ENCODE data around the gene ANKRD11. TPM values are rescaled to one million over a fixed set of nuclear protein-coding genes. Genes with fewer than 3 reads are reported as not detected.

The ANKRD11 gene
- total RNA-seq, 1 experiment from 2014 or later: 297 TPM

- Mint-ChIP-seq H3K36me3 (ENCODE audit: insufficient read depth, unreplicated experiment) (peaks cover 21% of the 10 kb centered on the region), H3K9me3 (ENCODE audit: unreplicated experiment) (no peaks in the 10 kb centered on the region), H3K4me1 (ENCODE audit: low read depth, unreplicated experiment) (peaks cover 17% of the 10 kb centered on the region), H3K27ac (ENCODE audit: unreplicated experiment) (no peak overlapping the region), H3K27me3 (ENCODE audit: insufficient read depth, unreplicated experiment) (no peaks in the 10 kb centered on the region), H3K4me3 (ENCODE audit: unreplicated experiment) (no peak overlapping the region)
- Histone ChIP-seq H3K27me3 (replicated peaks; ENCODE audit: control insufficient read depth, insufficient read depth, low read length) (no peaks in the 10 kb centered on the region), H3K36me3 (ENCODE audit: control insufficient read depth, insufficient read depth, low read length) (no peaks in the 10 kb centered on the region), H3K4me1 (peaks cover 18% of the 10 kb centered on the region), H3K9me3 (no peaks in the 10 kb centered on the region), H3K4me3 (ENCODE audit: low read depth, low read length) (no peak overlapping the region)
- no peak for DNase-seq
- BruUV-seq (replicated peaks): no TSS peak
- ChIA-PET POLR2A (no interaction called here), CTCF (interaction anchor here (0.6 to 0.7 kb wide), 2 partner anchors 9 to 95 kb away, joined by 3 read pairs; no protein-coding TSS in a partner anchor)
- intact Hi-C loops (cut with micrococcal nuclease; ENCODE audit: unreplicated experiment): loop anchor here (10.0 kb wide), 1 partner anchor 95 kb away; no protein-coding TSS in a partner anchor
- TF ChIP-seq, protein P1, sequence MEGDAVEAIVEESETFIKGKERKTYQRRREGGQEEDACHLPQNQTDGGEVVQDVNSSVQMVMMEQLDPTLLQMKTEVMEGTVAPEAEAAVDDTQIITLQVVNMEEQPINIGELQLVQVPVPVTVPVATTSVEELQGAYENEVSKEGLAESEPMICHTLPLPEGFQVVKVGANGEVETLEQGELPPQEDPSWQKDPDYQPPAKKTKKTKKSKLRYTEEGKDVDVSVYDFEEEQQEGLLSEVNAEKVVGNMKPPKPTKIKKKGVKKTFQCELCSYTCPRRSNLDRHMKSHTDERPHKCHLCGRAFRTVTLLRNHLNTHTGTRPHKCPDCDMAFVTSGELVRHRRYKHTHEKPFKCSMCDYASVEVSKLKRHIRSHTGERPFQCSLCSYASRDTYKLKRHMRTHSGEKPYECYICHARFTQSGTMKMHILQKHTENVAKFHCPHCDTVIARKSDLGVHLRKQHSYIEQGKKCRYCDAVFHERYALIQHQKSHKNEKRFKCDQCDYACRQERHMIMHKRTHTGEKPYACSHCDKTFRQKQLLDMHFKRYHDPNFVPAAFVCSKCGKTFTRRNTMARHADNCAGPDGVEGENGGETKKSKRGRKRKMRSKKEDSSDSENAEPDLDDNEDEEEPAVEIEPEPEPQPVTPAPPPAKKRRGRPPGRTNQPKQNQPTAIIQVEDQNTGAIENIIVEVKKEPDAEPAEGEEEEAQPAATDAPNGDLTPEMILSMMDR (IDR thresholded peaks at IDR 0.05; ENCODE audit: insufficient read depth in 1 of 2, low read depth in 1 of 2, low read length in 1 of 2, severe bottlenecking in 1 of 2, unreplicated experiment in 1 of 2): no peak
Observed at GRCh38 chr16:89499767-89500166, 9.4 kb upstream of the ANKRD11 start.

DNA sequence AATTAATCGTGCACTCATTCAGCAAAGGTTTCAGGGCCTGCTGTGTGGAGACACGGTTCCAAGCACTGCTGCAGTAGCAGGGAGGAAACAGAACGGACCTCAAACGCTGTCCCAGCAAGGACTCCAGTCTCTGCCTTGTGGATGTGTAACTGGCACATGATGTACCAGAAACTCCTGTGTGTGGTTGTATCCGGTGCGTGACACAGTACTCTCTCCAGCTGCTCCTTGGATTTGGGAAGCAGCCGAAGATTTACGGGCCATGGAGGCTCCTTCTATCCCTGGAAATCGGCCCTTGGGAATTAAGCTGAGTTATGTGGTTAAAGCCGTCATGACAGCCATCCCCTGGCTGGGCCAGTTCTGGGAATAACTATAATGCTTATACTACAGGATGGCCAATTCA, 8.5 kb upstream of the ANKRD11 start:
- ChIA-PET CTCF (no interaction called here), POLR2A (no interaction called here)
- no peaks in the 10 kb centered on the region for H3K9me3 Mint-ChIP-seq (ENCODE audit: unreplicated experiment)

GRCh38 chr16:89495121-89495520, 4.8 kb upstream of the ANKRD11 start:
- ChIA-PET CTCF (interaction anchor here (0.7 to 1.1 kb wide), 3 partner anchors 14 to 174 kb away, joined by 3 to 5 read pairs (median 4); no protein-coding TSS in a partner anchor), POLR2A (no interaction called here)
- no peaks in the 10 kb centered on the region for H3K27me3 ChIP-seq (replicated peaks; ENCODE audit: control insufficient read depth, insufficient read depth, low read length)
- H3K4me1 ChIP-seq: peaks cover 5% of the 10 kb centered on the region; the same call in 1 of the 2 replicates
- Mint-ChIP-seq H3K27ac (ENCODE audit: unreplicated experiment) (peak overlapping the region; percentile 65), H3K27me3 (ENCODE audit: insufficient read depth, unreplicated experiment) (no peaks in the 10 kb centered on the region), H3K9me3 (ENCODE audit: unreplicated experiment) (no peaks in the 10 kb centered on the region), H3K4me3 (ENCODE audit: unreplicated experiment) (no peak overlapping the region), H3K4me1 (ENCODE audit: low read depth, unreplicated experiment) (peaks cover 21% of the 10 kb centered on the region), H3K36me3 (ENCODE audit: insufficient read depth, unreplicated experiment) (peaks cover 27% of the 10 kb centered on the region)
- H3K4me3 ChIP-seq (ENCODE audit: low read depth, low read length): no peak overlapping the region
- intact Hi-C loops (cut with micrococcal nuclease; ENCODE audit: unreplicated experiment): no loop called here
- no peaks in the 10 kb centered on the region for H3K36me3 ChIP-seq (ENCODE audit: control insufficient read depth, insufficient read depth, low read length)
- H3K9me3 ChIP-seq: no peaks in the 10 kb centered on the region
- TF ChIP-seq, protein P1 (IDR thresholded peaks at IDR 0.05; ENCODE audit: insufficient read depth in 1 of 2, low read depth in 1 of 2, low read length in 1 of 2, severe bottlenecking in 1 of 2, unreplicated experiment in 1 of 2): no peak
- no TSS peak for BruUV-seq (replicated peaks)
- no peak for DNase-seq

More for the DNA sequence above, 8.5 kb upstream of the ANKRD11 start:
- Mint-ChIP-seq H3K27me3 (ENCODE audit: insufficient read depth, unreplicated experiment) (no peaks in the 10 kb centered on the region), H3K4me3 (ENCODE audit: unreplicated experiment) (no peak overlapping the region), H3K4me1 (ENCODE audit: low read depth, unreplicated experiment) (peaks cover 24% of the 10 kb centered on the region), H3K36me3 (ENCODE audit: insufficient read depth, unreplicated experiment) (peaks cover 20% of the 10 kb centered on the region), H3K27ac (ENCODE audit: unreplicated experiment) (no peak overlapping the region)
- DNase-seq: no peak
- Histone ChIP-seq H3K4me1 (peaks cover 18% of the 10 kb centered on the region), H3K36me3 (ENCODE audit: control insufficient read depth, insufficient read depth, low read length) (no peaks in the 10 kb centered on the region), H3K9me3 (no peaks in the 10 kb centered on the region), H3K4me3 (ENCODE audit: low read depth, low read length) (no peak overlapping the region), H3K27me3 (replicated peaks; ENCODE audit: control insufficient read depth, insufficient read depth, low read length) (no peaks in the 10 kb centered on the region)
- BruUV-seq (replicated peaks): no TSS peak
- intact Hi-C loops (cut with micrococcal nuclease; ENCODE audit: unreplicated experiment): no loop called here
- TF ChIP-seq, protein P1 (IDR thresholded peaks at IDR 0.05; ENCODE audit: insufficient read depth in 1 of 2, low read depth in 1 of 2, low read length in 1 of 2, severe bottlenecking in 1 of 2, unreplicated experiment in 1 of 2): no peak

All from Caco-2 (cell line).